Vagina (tissue), 2 donors: ENCODE data around the gene MTA1. TPM values are rescaled to one million over a fixed set of nuclear protein-coding genes. Genes with fewer than 3 reads are reported as not detected.
A peak's percentile ranks its signal among the peaks of the same experiment; 100 is the strongest.

Experiments
- DNase-seq, 2 donors: peaks; one replicate each; pipeline ENCODE4 v3.0.0-alpha.2; 2017; ENCODE audit errors: extremely low spot score in 2 of 2
- H3K27ac ChIP-seq: fragments of 200-600 bp; sonication (generic); one replicate; pipeline ENCODE4 v1.5.1; 2019
- H3K27me3 ChIP-seq: fragments of 200-600 bp; sonication (generic); one replicate; pipeline ENCODE4 v1.5.1; 2019
- H3K36me3 ChIP-seq, 2 donors: fragments of 200-600 bp; sonication (generic); one replicate each; pipeline ENCODE4 v1.5.1; 2017 to 2019
- H3K4me1 ChIP-seq: fragments of 200-600 bp; sonication (generic); one replicate; pipeline ENCODE4 v1.5.1; 2019
- H3K4me3 ChIP-seq, 2 donors: fragments of 200-600 bp; sonication (generic); 1 replicate in 1 of 2; 2 replicates in 1 of 2; pipeline ENCODE4 v1.5.1; 2016 to 2019
- H3K9me3 ChIP-seq: fragments of 200-600 bp; sonication (generic); one replicate; pipeline ENCODE4 v1.5.1; 2019
- POLR2A ChIP-seq, 2 donors: fragments of 450-650 bp; IDR thresholded peaks; one replicate each; pipeline ENCODE4 v1.6.1; 2017; ENCODE audit warnings: antibody characterized with exemption in 2 of 2, mild to moderate bottlenecking in 2 of 2, moderate library complexity in 2 of 2
- POLR2AphosphoS5 ChIP-seq, 2 donors: sonication (generic); formaldehyde crosslinking; IDR thresholded peaks; one replicate each; pipeline ENCODE4 v1.9.0; 2017; ENCODE audit warnings: antibody characterized with exemption in 2 of 2, mild to moderate bottlenecking in 2 of 2, low read depth in 1 of 2; ENCODE audit not compliant: insufficient read depth in 1 of 2
- intact Hi-C: fragments of 100-400 bp; cut with DNase I; formaldehyde crosslinking; loops from one replicate; pipeline ENCODE4 v1.15.1; 2023
- total RNA-seq: library from RNA; depleted of rRNA; stranded (reverse); fragments of >200 nt; gene quantifications from one replicate; pipeline ENCODE4 v1.2.3, GENCODE V29; 2016
- TF ChIP-seq, protein P1 (sequence below), 3 experiments: fragments of 450-650 bp in 2 of 3; fragments of 200-600 bp in 1 of 3; sonication (generic) in 1 of 3; IDR thresholded peaks; one replicate each; pipeline ENCODE4 v1.5.1; 2017 to 2019; ENCODE audit warnings: antibody characterized with exemption in 3 of 3, mild to moderate bottlenecking in 2 of 3, moderate library complexity in 2 of 3

MTA1 gene
- total RNA-seq, 1 donor from 2014 or later = 82.7 TPM

DNA sequence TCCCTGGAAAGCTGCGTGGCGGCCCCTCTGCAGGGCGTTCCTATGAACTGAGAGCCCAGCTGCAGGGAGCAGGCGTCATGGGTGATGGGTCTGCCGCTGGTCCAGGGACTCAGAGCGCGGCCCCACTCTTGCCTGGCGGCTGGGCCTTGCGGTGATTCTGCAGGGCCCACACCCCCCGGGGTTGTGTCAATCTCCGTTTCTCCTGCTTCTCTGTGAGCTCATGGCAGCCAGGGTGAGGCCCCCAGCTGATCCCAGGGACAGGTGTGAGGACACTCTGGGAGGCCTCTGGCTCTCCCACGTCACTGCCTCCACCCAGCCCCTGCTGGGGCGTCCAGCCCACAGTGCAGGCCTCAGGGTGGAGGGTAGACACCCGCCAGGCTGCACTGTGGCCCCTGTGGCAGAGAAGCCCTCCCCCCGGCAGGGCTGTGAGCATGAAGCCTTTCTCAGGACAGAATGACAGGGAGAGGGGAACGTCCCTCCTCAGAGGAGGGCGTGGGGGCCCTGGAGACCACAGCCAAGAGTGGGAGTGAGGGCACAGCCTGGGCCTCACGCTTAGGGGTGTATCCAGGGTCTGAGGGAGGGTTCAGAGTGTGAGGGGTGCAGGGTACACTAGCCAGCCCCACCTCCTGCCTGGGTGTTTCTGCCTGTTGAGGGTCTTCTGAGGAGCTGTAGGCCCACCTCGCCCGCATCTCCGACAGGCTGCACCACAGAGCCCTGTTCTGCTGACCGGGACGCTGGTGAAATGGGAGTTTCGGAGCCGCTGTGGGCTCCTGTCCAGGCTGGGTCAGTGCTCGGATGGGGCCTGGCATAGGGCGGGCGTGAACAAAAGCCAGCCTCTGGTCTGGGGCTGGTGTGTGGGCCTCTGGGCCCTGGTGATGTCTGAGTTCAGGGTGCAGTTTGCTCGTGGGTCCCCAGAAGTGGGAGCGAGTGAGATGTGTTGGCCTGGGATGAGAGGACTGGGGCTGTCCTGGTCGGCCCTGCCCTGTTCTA, 28.3 kb downstream of the MTA1 start:
- H3K9me3 ChIP-seq = no peaks in the 10 kb centered on the region
- peaks cover 0 to 22% of the 10 kb centered on the region in 2 donors for H3K36me3 ChIP-seq
- no peak for DNase-seq
- no peaks in the 10 kb centered on the region for H3K27me3 ChIP-seq
- H3K4me1 ChIP-seq = peaks cover 12% of the 10 kb centered on the region
- no peak for TF ChIP-seq POLR2A (IDR thresholded peaks at IDR 0.05)
- TF ChIP-seq, protein P1, sequence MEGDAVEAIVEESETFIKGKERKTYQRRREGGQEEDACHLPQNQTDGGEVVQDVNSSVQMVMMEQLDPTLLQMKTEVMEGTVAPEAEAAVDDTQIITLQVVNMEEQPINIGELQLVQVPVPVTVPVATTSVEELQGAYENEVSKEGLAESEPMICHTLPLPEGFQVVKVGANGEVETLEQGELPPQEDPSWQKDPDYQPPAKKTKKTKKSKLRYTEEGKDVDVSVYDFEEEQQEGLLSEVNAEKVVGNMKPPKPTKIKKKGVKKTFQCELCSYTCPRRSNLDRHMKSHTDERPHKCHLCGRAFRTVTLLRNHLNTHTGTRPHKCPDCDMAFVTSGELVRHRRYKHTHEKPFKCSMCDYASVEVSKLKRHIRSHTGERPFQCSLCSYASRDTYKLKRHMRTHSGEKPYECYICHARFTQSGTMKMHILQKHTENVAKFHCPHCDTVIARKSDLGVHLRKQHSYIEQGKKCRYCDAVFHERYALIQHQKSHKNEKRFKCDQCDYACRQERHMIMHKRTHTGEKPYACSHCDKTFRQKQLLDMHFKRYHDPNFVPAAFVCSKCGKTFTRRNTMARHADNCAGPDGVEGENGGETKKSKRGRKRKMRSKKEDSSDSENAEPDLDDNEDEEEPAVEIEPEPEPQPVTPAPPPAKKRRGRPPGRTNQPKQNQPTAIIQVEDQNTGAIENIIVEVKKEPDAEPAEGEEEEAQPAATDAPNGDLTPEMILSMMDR (IDR thresholded peaks at IDR 0.05) = no peak
- TF ChIP-seq POLR2AphosphoS5 (IDR thresholded peaks at IDR 0.05; ENCODE audit: insufficient read depth in 1 of 2, low read depth in 1 of 2) = no peak
- no peak overlapping the region for H3K4me3 ChIP-seq
- H3K27ac ChIP-seq = no peak overlapping the region
- intact Hi-C loops = loop anchor here (10.0 kb wide), 1 partner anchor 77 kb away; the partner anchor contains the start of gene TMEM121

DNA sequence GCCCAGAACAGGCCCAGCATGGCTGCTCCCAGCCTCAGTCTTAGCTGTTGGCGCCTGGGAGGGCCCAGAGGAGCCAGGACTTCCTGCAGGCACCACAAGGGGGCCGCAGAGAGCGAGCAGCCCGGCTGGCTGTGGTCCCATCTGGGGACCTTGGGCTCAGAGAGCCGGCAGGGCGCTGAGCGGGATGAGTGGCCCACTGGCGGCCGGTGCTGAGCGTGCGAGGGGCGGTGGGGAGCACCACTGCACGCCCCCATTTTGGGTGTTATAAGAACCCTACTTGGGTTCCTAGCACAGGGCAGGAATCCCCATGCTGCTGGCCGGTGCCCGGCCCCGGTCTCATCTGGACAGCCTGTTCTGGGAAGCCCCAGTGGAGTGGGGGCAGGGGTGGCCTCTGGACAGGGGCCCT, 29.1 kb downstream of the MTA1 start:
- Histone ChIP-seq H3K4me3 (no peak overlapping the region), H3K27me3 (no peaks in the 10 kb centered on the region), H3K9me3 (no peaks in the 10 kb centered on the region), H3K36me3 (peaks cover 0 to 20% of the 10 kb centered on the region in 2 donors), H3K4me1 (peaks cover 12% of the 10 kb centered on the region), H3K27ac (no peak overlapping the region)
- intact Hi-C loops = loop anchor here (10.0 kb wide), 1 partner anchor 76 kb away; the partner anchor contains the start of gene TMEM121
- no peak for DNase-seq
- TF ChIP-seq POLR2AphosphoS5 (IDR thresholded peaks at IDR 0.05; ENCODE audit: insufficient read depth in 1 of 2, low read depth in 1 of 2) (peak in 1 of 2 donors; percentile 40), POLR2A (IDR thresholded peaks at IDR 0.05) (no peak)
- TF ChIP-seq, protein P1 (IDR thresholded peaks at IDR 0.05) = peak; percentile 66 to 78 (median 66)

DNA sequence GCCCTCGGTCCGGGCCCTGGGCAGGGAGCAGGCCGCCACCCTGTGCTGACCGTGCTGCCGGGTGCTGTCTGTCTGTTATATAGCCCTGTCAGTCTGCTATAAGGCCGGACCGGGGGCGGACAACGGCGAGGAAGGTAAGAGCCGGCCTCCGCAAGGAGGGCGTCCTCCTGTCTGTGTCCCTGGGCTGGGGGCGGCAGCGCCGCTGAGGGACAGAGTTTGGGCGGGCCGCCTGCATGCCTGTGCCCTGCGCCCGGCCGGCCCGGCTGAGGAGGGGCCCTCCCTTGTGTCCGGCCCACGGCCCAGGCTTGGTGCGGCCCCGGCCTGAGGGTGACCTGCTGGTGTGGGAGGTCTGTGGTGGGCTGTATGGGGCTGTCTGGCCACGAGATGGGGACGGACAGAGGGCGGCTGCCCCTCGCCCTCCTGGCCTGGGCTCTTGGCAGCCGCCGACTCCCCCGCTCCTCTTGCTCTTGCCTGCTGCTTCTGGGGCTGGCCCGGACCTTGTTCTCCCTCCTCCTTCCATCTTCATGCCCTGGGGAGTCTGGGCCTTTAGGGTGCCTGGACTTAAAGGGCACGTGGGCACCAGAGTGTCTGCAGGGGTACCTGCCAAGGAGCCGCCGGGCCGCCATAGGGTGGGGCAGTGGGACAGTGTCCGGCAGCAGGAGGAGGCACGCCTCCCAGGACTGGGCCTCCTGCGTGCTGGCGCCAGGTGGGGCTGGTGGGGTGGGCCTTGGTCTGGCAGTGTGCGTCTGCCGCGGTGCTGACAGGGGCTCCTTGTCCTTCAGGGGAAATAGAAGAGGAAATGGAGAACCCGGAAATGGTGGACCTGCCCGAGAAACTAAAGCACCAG, 29.9 kb downstream of the MTA1 start:
- Histone ChIP-seq H3K9me3 (no peaks in the 10 kb centered on the region), H3K4me3 (no peak overlapping the region), H3K27me3 (no peaks in the 10 kb centered on the region), H3K4me1 (peaks cover 12% of the 10 kb centered on the region), H3K27ac (no peak overlapping the region), H3K36me3 (peaks cover 0 to 28% of the 10 kb centered on the region in 2 donors)
- intact Hi-C loops = loop anchor here (10.0 kb wide), 1 partner anchor 75 kb away; the partner anchor contains the start of gene TMEM121
- DNase-seq = no peak
- no peak for TF ChIP-seq POLR2AphosphoS5 (IDR thresholded peaks at IDR 0.05; ENCODE audit: insufficient read depth in 1 of 2, low read depth in 1 of 2)
- TF ChIP-seq POLR2A (IDR thresholded peaks at IDR 0.05) = no peak
- TF ChIP-seq, protein P1 (IDR thresholded peaks at IDR 0.05) = no peak

DNA sequence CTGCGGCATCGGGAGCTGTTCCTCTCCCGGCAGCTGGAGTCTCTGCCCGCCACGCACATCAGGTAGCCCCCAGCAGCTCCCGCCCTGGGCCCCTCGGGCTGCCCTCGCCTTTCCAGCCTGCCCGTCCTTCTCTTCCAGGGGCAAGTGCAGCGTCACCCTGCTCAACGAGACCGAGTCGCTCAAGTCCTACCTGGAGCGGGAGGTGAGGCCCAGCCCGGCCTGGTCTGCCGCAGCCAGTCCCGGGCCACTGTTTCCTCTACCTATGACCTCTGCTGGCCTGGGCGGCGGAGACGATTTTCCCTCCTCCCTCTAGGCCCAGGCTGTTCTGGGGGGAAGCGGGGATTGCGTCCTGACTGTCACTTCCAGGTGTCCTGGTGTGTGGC, 30.5 kb downstream of the MTA1 start:
- H3K4me1 ChIP-seq = peaks cover 12% of the 10 kb centered on the region
- H3K27ac ChIP-seq = no peak overlapping the region
- no peaks in the 10 kb centered on the region for H3K27me3 ChIP-seq
- no peaks in the 10 kb centered on the region for H3K9me3 ChIP-seq
- TF ChIP-seq POLR2AphosphoS5 (IDR thresholded peaks at IDR 0.05; ENCODE audit: insufficient read depth in 1 of 2, low read depth in 1 of 2) = no peak
- TF ChIP-seq, protein P1 (IDR thresholded peaks at IDR 0.05) = no peak
- no peak for TF ChIP-seq POLR2A (IDR thresholded peaks at IDR 0.05)
- H3K36me3 ChIP-seq = peaks cover 0 to 34% of the 10 kb centered on the region in 2 donors
- H3K4me3 ChIP-seq = no peak overlapping the region
- no peak for DNase-seq
- intact Hi-C loops = no loop called here
